ENCODE data around the gene AEBP2.
"Not testable (repeated sequence)": the region's sequence is repeated elsewhere in the genome, so short reads cannot be mapped to it uniquely, and the experiment has no call there.

The AEBP2 gene

GRCh38 chr12:19457561-19457960 is 18.3 kb downstream of the AEBP2 start:
- FAIRE-seq (no peak), DNase-seq (ENCODE audit: insufficient read length, low spot score) (no peak)
- TF ChIP-seq CTCF (IDR thresholded peaks at IDR 0.05; ENCODE audit: insufficient read depth, missing control alignments) = no peak

- FAIRE-seq (no peak), DNase-seq (ENCODE audit: insufficient read length, low spot score) (no peak)
- no peak for TF ChIP-seq CTCF (IDR thresholded peaks at IDR 0.05; ENCODE audit: insufficient read depth, missing control alignments)
Measured at GRCh38 chr12:19458733-19459132, 19.4 kb downstream of the AEBP2 start.

- FAIRE-seq = no peak
- no peak for DNase-seq (ENCODE audit: insufficient read length, low spot score)
- no peak for TF ChIP-seq CTCF (IDR thresholded peaks at IDR 0.05; ENCODE audit: insufficient read depth, missing control alignments)
Measured at GRCh38 chr12:19461999-19462398, 22.7 kb downstream of the AEBP2 start.

- DNase-seq (ENCODE audit: insufficient read length, low spot score) (no peak), FAIRE-seq (no peak)
- TF ChIP-seq CTCF (IDR thresholded peaks at IDR 0.05; ENCODE audit: insufficient read depth, missing control alignments) = no peak
Measured at GRCh38 chr12:19462406-19462805, 23.1 kb downstream of the AEBP2 start.

- TF ChIP-seq CTCF (IDR thresholded peaks at IDR 0.05; ENCODE audit: insufficient read depth, missing control alignments) = no peak
- DNase-seq (ENCODE audit: insufficient read length, low spot score) (no peak), FAIRE-seq (no peak)
Measured at GRCh38 chr12:19464192-19464580, 24.9 kb downstream of the AEBP2 start.

- FAIRE-seq (no peak), DNase-seq (ENCODE audit: insufficient read length, low spot score) (no peak)
- TF ChIP-seq CTCF (IDR thresholded peaks at IDR 0.05; ENCODE audit: insufficient read depth, missing control alignments) = no peak
Measured at GRCh38 chr12:19465711-19466110, 26.4 kb downstream of the AEBP2 start.

GRCh38 chr12:19474147-19474546 is 34.9 kb downstream of the AEBP2 start:
- TF ChIP-seq CTCF (IDR thresholded peaks at IDR 0.05; ENCODE audit: insufficient read depth, missing control alignments) = no peak
- FAIRE-seq (no peak), DNase-seq (ENCODE audit: insufficient read length, low spot score) (no peak)

- DNase-seq (ENCODE audit: insufficient read length, low spot score) = not testable (repeated sequence)
Measured at GRCh38 chr12:19475884-19476505, 36.7 kb downstream of the AEBP2 start.

More at GRCh38 chr12:19475884-19476505, 36.7 kb downstream of the AEBP2 start:
- not testable (repeated sequence) for FAIRE-seq
